IMR-90 (cell line): Measurements from ENCODE around the gene RFX3. TPM values are rescaled to one million over a fixed set of nuclear protein-coding genes. Genes with fewer than 3 reads are reported as not detected.

Experiments
- ATAC-seq: fragments of 200-7000 bp; cut with Tn5 transposase; 2 replicates; pipeline ENCODE4 v1.9.1; 2020; ENCODE audit warnings: low read depth, mild to moderate bottlenecking, moderate library complexity
- BruUV-seq: library from RNA; stranded (reverse); fragments of 400-500 nt; replicated peaks from 2 replicates; lab custom pipeline; 2021; lab: Mats Ljungman, UMichigan
- CTCF ChIA-PET: fragments of 300-600 bp; formaldehyde crosslinking; extraction: SDS; loops from one replicate; lab custom pipeline; 2021; ENCODE audit warnings: antibody characterized with exemption; lab: Yijun Ruan, JAX
- POLR2A ChIA-PET: fragments of 300-600 bp; sonication (Branson Sonifier 250); formaldehyde crosslinking; loops from one replicate; lab custom pipeline; 2022; ENCODE audit warnings: antibody characterized with exemption; ENCODE audit not compliant: unreplicated experiment; lab: Charles Lee
- DNase-seq: peaks from one replicate; pipeline ENCODE4 v3.0.0; 2013
- H2AFZ ChIP-seq: replicated peaks from 2 replicates; pipeline ENCODE3; 2013; ENCODE audit warnings: low read length, mild to moderate bottlenecking; ENCODE audit not compliant: poor library complexity
- H2AK5ac ChIP-seq: 2 replicates; pipeline ENCODE4 v1.6.1; 2013; ENCODE audit warnings: low read depth, low read length, inconsistent platforms
- H2AK9ac ChIP-seq: replicated peaks from 2 replicates; pipeline ENCODE3; 2013; ENCODE audit warnings: mild to moderate bottlenecking, low read depth, low read length, moderate library complexity; ENCODE audit not compliant: poor library complexity
- H2BK120ac ChIP-seq: 2 replicates; pipeline ENCODE4 v1.6.1; 2013; ENCODE audit warnings: low read depth, low read length, inconsistent platforms
- H2BK15ac ChIP-seq: 3 replicates; pipeline ENCODE4 v1.6.1; 2013; ENCODE audit warnings: low read depth, low read length, inconsistent platforms
- H2BK20ac ChIP-seq: 2 replicates; pipeline ENCODE4 v1.6.1; 2013; ENCODE audit warnings: low read depth, mild to moderate bottlenecking, inconsistent platforms, low read length, moderate library complexity
- H2BK5ac ChIP-seq: 2 replicates; pipeline ENCODE4 v1.6.1; 2013; ENCODE audit warnings: mild to moderate bottlenecking, low read depth, low read length, inconsistent platforms; ENCODE audit not compliant: poor library complexity, severe bottlenecking
- H3K14ac ChIP-seq: replicated peaks from 2 replicates; pipeline ENCODE4 v1.6.1; 2013; ENCODE audit warnings: low read depth, low read length, inconsistent platforms
- H3K18ac ChIP-seq: 2 replicates; pipeline ENCODE4 v1.6.1; 2013; ENCODE audit warnings: low read depth, low read length, control low read depth
- H3K23ac ChIP-seq: 2 replicates; pipeline ENCODE4 v1.6.1; 2013; ENCODE audit warnings: low read depth, low read length, inconsistent platforms
- H3K27ac ChIP-seq: 2 replicates; pipeline ENCODE4 v1.5.1; 2013; ENCODE audit warnings: mild to moderate bottlenecking, control low read depth, low read length; ENCODE audit not compliant: insufficient read depth
- H3K27me3 ChIP-seq: 2 replicates; pipeline ENCODE4 v1.6.1; 2013; ENCODE audit warnings: low read length; ENCODE audit not compliant: control insufficient read depth, insufficient read depth
- H3K36me3 ChIP-seq: 2 replicates; pipeline ENCODE4 v1.6.1; 2013; ENCODE audit warnings: low read length, mixed read lengths; ENCODE audit not compliant: control insufficient read depth, insufficient read depth
- H3K4ac ChIP-seq: 2 replicates; pipeline ENCODE4 v1.6.1; 2013; ENCODE audit warnings: low read depth, low read length, inconsistent platforms
- H3K4me1 ChIP-seq: 2 replicates; pipeline ENCODE4 v1.6.1; 2013; ENCODE audit warnings: low read length, mixed read lengths; ENCODE audit not compliant: control insufficient read depth, insufficient read depth
- H3K4me2 ChIP-seq: 2 replicates; pipeline ENCODE4 v1.6.1; 2013; ENCODE audit warnings: low read depth, mild to moderate bottlenecking, control low read depth, low read length, moderate library complexity
- H3K4me3 ChIP-seq: 2 replicates; pipeline ENCODE4 v1.5.1; 2013; ENCODE audit warnings: low read depth, mild to moderate bottlenecking, control low read depth, low read length, moderate library complexity; ENCODE audit not compliant: insufficient read depth
- H3K56ac ChIP-seq: 2 replicates; pipeline ENCODE4 v1.6.1; 2013; ENCODE audit warnings: low read length, inconsistent platforms; ENCODE audit not compliant: insufficient read depth; ENCODE audit errors: extremely low read depth
- H3K79me1 ChIP-seq, 2 experiments: 2 replicates each; pipeline ENCODE4 v1.6.1; 2013; ENCODE audit warnings: low read length in 2 of 2, inconsistent platforms in 1 of 2, low read depth in 1 of 2
- H3K9ac ChIP-seq: 2 replicates; pipeline ENCODE4 v1.6.1; 2013; ENCODE audit warnings: low read depth, low read length, control low read depth
- H3K9me1 ChIP-seq: 2 replicates; pipeline ENCODE4 v1.6.1; 2013; ENCODE audit warnings: low read length, inconsistent platforms; ENCODE audit not compliant: insufficient read depth
- H3K9me3 ChIP-seq: 2 replicates; pipeline ENCODE4 v1.6.1; 2013; ENCODE audit warnings: low read length; ENCODE audit not compliant: control insufficient read depth, insufficient read depth
- H4K20me1 ChIP-seq: 2 replicates; pipeline ENCODE4 v1.6.1; 2013; ENCODE audit warnings: low read length, inconsistent platforms; ENCODE audit not compliant: insufficient read depth
- H4K5ac ChIP-seq: 2 replicates; pipeline ENCODE4 v1.6.1; 2013; ENCODE audit warnings: mild to moderate bottlenecking, low read depth, low read length, control low read depth
- H4K8ac ChIP-seq, 2 experiments: 2 replicates each; pipeline ENCODE4 v1.6.1; 2013; ENCODE audit warnings: low read depth in 2 of 2, low read length in 2 of 2, control low read depth in 1 of 2, inconsistent platforms in 1 of 2
- H4K91ac ChIP-seq: 2 replicates; pipeline ENCODE4 v1.6.1; 2013; ENCODE audit warnings: low read depth, low read length, inconsistent platforms; ENCODE audit not compliant: insufficient read depth
- CEBPB ChIP-seq: IDR thresholded peaks from 2 replicates; pipeline ENCODE4 v1.6.1; 2012; ENCODE audit warnings: low read depth, low read length, improper control_type of control experiment
- CTCF ChIP-seq: conservative IDR thresholded peaks from 2 replicates; pipeline ENCODE4 v1.5.1; 2012; ENCODE audit warnings: mild to moderate bottlenecking, low read depth, low read length, improper control_type of control experiment
- FOS ChIP-seq: fragments of 150-350 bp; IDR thresholded peaks from 2 replicates; pipeline ENCODE4 v1.6.1; 2016; ENCODE audit warnings: low read depth, low read length
- RCOR1 ChIP-seq: IDR thresholded peaks from 2 replicates; pipeline ENCODE4 v1.6.1; 2012; ENCODE audit warnings: mild to moderate bottlenecking, low read length, improper control_type of control experiment; ENCODE audit not compliant: insufficient replicate concordance
- WGBS, 2 experiments: methylation state at CpG; one replicate each; pipeline versions ENCODE4 v1.1.5 to v1.1.7; 2013; ENCODE audit warnings: missing lambda C conversion rate in 2 of 2; ENCODE audit not compliant: insufficient read length in 1 of 2; ENCODE audit errors: extremely low coverage in 2 of 2; 5-methylcytosine and 5-hydroxymethylcytosine counted together
- dilution Hi-C: fragments of 300-500 bp; cut with HindIII; formaldehyde crosslinking; loops from one replicate; pipeline ENCODE4 v1.14.3; 2018; ENCODE audit warnings: low sequenced_read_pairs; ENCODE audit not compliant: unreplicated experiment
- in situ Hi-C: fragments of 300-500 bp; cut with MboI; formaldehyde crosslinking; loops from 3 replicates; pipeline ENCODE4 v1.14.3; 2019; ENCODE audit warnings: low sequenced_read_pairs, inconsistent platforms, mixed read lengths
- intact Hi-C: fragments of 100-400 bp; cut with micrococcal nuclease; formaldehyde crosslinking; loops from 2 replicates; pipeline ENCODE4 v1.10.0; 2022
- polyA plus RNA-seq, 3 experiments: library from polyadenylated mRNA; depleted of rRNA; stranded (reverse); fragments of >200 nt; gene quantifications; 2 replicates each; pipeline ENCODE4 v1.2.3, GENCODE V29; 2012; ENCODE audit warnings: low replicate concordance in 1 of 3
- total RNA-seq: library from RNA; depleted of rRNA; stranded (reverse); fragments of >200 nt; gene quantifications from 2 replicates; pipeline ENCODE4 v1.2.3, GENCODE V29; 2012

RFX3 gene
- total and polyA plus RNA-seq, 2 of the 4 experiments (the other 2 are of a cell fraction) = 1.7 to 2.7 TPM

DNA sequence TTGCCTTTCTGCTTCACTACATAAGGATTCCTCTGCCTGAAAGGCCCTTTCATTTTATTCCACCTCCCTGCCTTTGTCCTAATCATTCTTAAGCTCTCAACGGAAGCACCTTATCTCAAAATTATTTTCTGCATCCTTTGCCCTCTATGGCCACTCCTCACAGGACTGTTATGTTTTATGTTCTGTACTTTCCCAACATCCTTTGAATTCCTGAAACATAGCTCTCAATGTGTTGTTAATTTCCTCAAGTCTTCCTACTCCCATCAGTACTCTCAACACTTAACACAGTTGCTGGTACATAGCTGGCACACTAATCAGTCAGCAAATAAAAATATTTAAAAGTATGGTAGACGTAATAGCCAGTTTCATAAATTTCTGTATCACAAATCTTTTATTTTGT, 193.0 kb downstream of the RFX3 start:
- no peak overlapping the region for H4K91ac ChIP-seq
- BruUV-seq = no TSS peak
- no peak overlapping the region for H2BK20ac ChIP-seq
- H3K27ac ChIP-seq = no peak overlapping the region
- DNase-seq = no peak
- no peaks in the 10 kb centered on the region for H3K9me3 ChIP-seq
- H3K36me3 ChIP-seq = no peaks in the 10 kb centered on the region
- H3K4me3 ChIP-seq = no peak overlapping the region
- dilution Hi-C loops = no loop called here
- H2AFZ ChIP-seq = no peak overlapping the region
- peaks cover 3% of the 10 kb centered on the region for H3K4me1 ChIP-seq
- H3K4ac ChIP-seq = no peak overlapping the region
- H4K8ac ChIP-seq = no peak overlapping the region
- no peak overlapping the region for H3K18ac ChIP-seq
- no peak overlapping the region for H3K56ac ChIP-seq
- no peak overlapping the region for H2AK5ac ChIP-seq
- no peaks in the 10 kb centered on the region for H3K27me3 ChIP-seq
- no peaks in the 10 kb centered on the region; a peak in 1 of 4 replicates for H3K79me1 ChIP-seq
- no peak overlapping the region for H3K9ac ChIP-seq
- no peak for TF ChIP-seq FOS
- TF ChIP-seq CTCF = no peak
- TF ChIP-seq RCOR1 = no peak
- TF ChIP-seq CEBPB = no peak
- H4K5ac ChIP-seq = no peak overlapping the region
- H3K23ac ChIP-seq = no peak overlapping the region
- no peak for ATAC-seq
- no peaks in the 10 kb centered on the region for H4K20me1 ChIP-seq
- H3K4me2 ChIP-seq = no peak overlapping the region
- H3K9me1 ChIP-seq = 0 out of 2 replicates have a peak, but pooled peaks cover 2% of the 10 kb centered on the region
- ChIA-PET CTCF (no interaction called here), POLR2A (no interaction called here)
- H2BK15ac ChIP-seq = no peak overlapping the region
- no peak overlapping the region for H2BK120ac ChIP-seq
- no peak overlapping the region for H2BK5ac ChIP-seq
- WGBS, 2 experiments = no CpG with 5 or more reads among the region's 2 CpGs
- in situ Hi-C loops = no loop called here
- H3K14ac ChIP-seq = no peak overlapping the region
- H2AK9ac ChIP-seq = no peak overlapping the region
- intact Hi-C loops = loop anchor here (5.0 kb wide), 1 partner anchor 114 kb away; no protein-coding TSS in a partner anchor
